HepG2 (cell line): ENCODE data around the gene LRRC51. TPM values are rescaled to one million over a fixed set of nuclear protein-coding genes. Genes with fewer than 3 reads are reported as not detected.

Source experiments
- ATAC-seq: fragments of 200-7000 bp; cut with Tn5 transposase; 3 replicates; pipeline ENCODE4 v1.9.1; 2020; ENCODE audit warnings: mild to moderate bottlenecking, moderate library complexity
- BruUV-seq: library from RNA; stranded (reverse); fragments of 400-500 nt; replicated peaks from 2 replicates; lab custom pipeline; 2021; lab: Mats Ljungman, UMichigan
- CTCF ChIA-PET: fragments of 300-600 bp; formaldehyde crosslinking; extraction: SDS; loops from one replicate; lab custom pipeline; 2021; ENCODE audit warnings: low total read pairs, inconsistent platforms, low intra/inter-chr PET ratio; lab: Yijun Ruan, JAX
- POLR2A ChIA-PET: fragments of 350-600 bp; sonication (Branson Sonifier 250); formaldehyde crosslinking; loops from one replicate; lab custom pipeline; 2020; ENCODE audit warnings: antibody characterized with exemption, inconsistent platforms; lab: Yijun Ruan, JAX
- DNase-seq: peaks from one replicate; pipeline ENCODE4 v3.0.0-alpha.2; 2015; ENCODE audit warnings: low spot score
- FAIRE-seq: peaks from 3 replicates; lab custom pipeline; 2011; peaks lifted over from hg19 to GRCh38; lab: Jason Lieb, UNC
- H2AFZ ChIP-seq: one replicate; pipeline ENCODE4 v1.6.1; 2011; ENCODE audit warnings: low read length, inconsistent platforms
- H3K27ac ChIP-seq: fragments of 300-600 bp; 3 replicates; pipeline ENCODE4 v1.8.0; 2011; ENCODE audit warnings: mixed run types, mild to moderate bottlenecking, mixed read lengths, low read length, inconsistent platforms; ENCODE audit not compliant: insufficient read depth; ENCODE audit errors: extremely low read length
- H3K27me3 ChIP-seq, 2 experiments: fragments of 200-600 bp in 1 of 2; 2 replicates in 1 of 2; 3 replicates in 1 of 2; pipeline versions ENCODE4 v1.6.0 to v1.8.0; 2011; ENCODE audit warnings: low read length in 2 of 2, mild to moderate bottlenecking in 2 of 2, moderate library complexity in 2 of 2, inconsistent platforms in 1 of 2; ENCODE audit not compliant: insufficient read depth in 2 of 2, control insufficient read depth in 1 of 2
- H3K36me3 ChIP-seq, 2 experiments: fragments of 200-600 bp in 1 of 2; replicated peaks in 1 of 2; 2 replicates in 1 of 2; 3 replicates in 1 of 2; pipeline versions ENCODE4 v1.5.1 to v1.8.0; 2011; ENCODE audit warnings: low read length in 2 of 2, inconsistent platforms in 1 of 2; ENCODE audit not compliant: insufficient read depth in 2 of 2, control insufficient read depth in 1 of 2
- H3K4me1 ChIP-seq: 2 replicates; pipeline ENCODE4 v1.5.1; 2012; ENCODE audit warnings: low read length, inconsistent platforms; ENCODE audit not compliant: insufficient read depth
- H3K4me2 ChIP-seq: 2 replicates; pipeline ENCODE4 v1.6.0; 2011; ENCODE audit warnings: low read depth, low read length, inconsistent platforms
- H3K4me3 ChIP-seq, 3 experiments: fragments of 200-600 bp in 1 of 3; sonication (generic), shearing (Covaris generic) in 1 of 3; replicated peaks in 1 of 3; 2 replicates each; pipeline ENCODE4 v1.5.1; 2011 to 2016; ENCODE audit warnings: low read length in 3 of 3, inconsistent platforms in 2 of 3, low read depth in 2 of 3, mild to moderate bottlenecking in 2 of 3, control low read depth in 1 of 3, mixed read lengths in 1 of 3; ENCODE audit not compliant: insufficient read depth in 1 of 3
- H3K79me2 ChIP-seq: one replicate; pipeline ENCODE4 v1.6.1; 2011; ENCODE audit warnings: low read length, inconsistent platforms; ENCODE audit not compliant: insufficient read depth
- H3K9ac ChIP-seq: 2 replicates; pipeline ENCODE4 v1.6.0; 2011; ENCODE audit warnings: mild to moderate bottlenecking, low read depth, low read length, inconsistent platforms; ENCODE audit not compliant: insufficient read depth
- H3K9me3 ChIP-seq: 2 replicates; pipeline ENCODE4 v1.5.1; 2012; ENCODE audit warnings: mild to moderate bottlenecking, low read length
- H4K20me1 ChIP-seq: 2 replicates; pipeline ENCODE4 v1.6.0; 2011; ENCODE audit warnings: inconsistent platforms, mild to moderate bottlenecking, low read length, moderate library complexity; ENCODE audit not compliant: insufficient read depth
- ARNTL ChIP-seq: sonication (generic); formaldehyde crosslinking; IDR thresholded peaks from 2 replicates; pipeline ENCODE4 v1.4.0; 2020; ENCODE audit warnings: mild to moderate bottlenecking, missing genetic modification reagents
- BRD4 ChIP-seq: sonication (generic); formaldehyde crosslinking; IDR thresholded peaks from 2 replicates; pipeline ENCODE4 v1.4.0; 2020; ENCODE audit warnings: missing genetic modification reagents
- FOSL2 ChIP-seq: sonication (generic); formaldehyde crosslinking; IDR thresholded peaks from 2 replicates; pipeline ENCODE4 v1.4.0; 2020; ENCODE audit warnings: missing genetic modification reagents
- TIGD3 ChIP-seq: sonication (generic); formaldehyde crosslinking; IDR thresholded peaks from 2 replicates; pipeline ENCODE4 v1.5.1; 2020; ENCODE audit warnings: mild to moderate bottlenecking, missing genetic modification reagents, borderline replicate concordance
- ZNF792 ChIP-seq: IDR thresholded peaks from 2 replicates; pipeline ENCODE4 v1.6.1; 2016
- ZSCAN12 ChIP-seq: sonication (generic); formaldehyde crosslinking; IDR thresholded peaks from 2 replicates; pipeline ENCODE4 v1.9.0; 2021; ENCODE audit warnings: mild to moderate bottlenecking, missing genetic modification reagents
- WGBS: methylation state at CpG from one replicate; pipeline ENCODE4 v1.1.6; 2017; ENCODE audit warnings: low lambda C conversion rate; 5-methylcytosine and 5-hydroxymethylcytosine counted together
- in situ Hi-C: cut with HindIII; loops from 2 replicates; pipeline ENCODE4 v1.10.0; 2017; ENCODE audit warnings: low pct_unique_long_range_greater_than_20kb; ENCODE audit not compliant: extremely low pct_ligation_motif_present
- intact Hi-C: fragments of 100-400 bp; cut with micrococcal nuclease; formaldehyde crosslinking; loops from one replicate; pipeline ENCODE4 v1.10.0; 2022; ENCODE audit not compliant: unreplicated experiment
- polyA plus RNA-seq, 8 experiments: library from polyadenylated mRNA; depleted of rRNA in 3 of 8; stranded (reverse) in 7 of 8; unstranded in 1 of 8; fragments of >200 nt; fragmentation: Illumina TruSeq in 4 of 8; extraction: Trizol in 4 of 8; gene quantifications; 2 replicates each; pipeline versions ENCODE4 v1.2.1 to v1.2.3, GENCODE V29; 2011 to 2016; ENCODE audit warnings: low read depth in 4 of 8, missing spikeins in 1 of 8, mixed read lengths in 1 of 8; ENCODE audit not compliant: insufficient read depth in 1 of 8
- total RNA-seq, 5 experiments: library from RNA; depleted of rRNA; stranded (reverse); fragments of >200 nt; fragmentation: Illumina TruSeq; extraction: Trizol; gene quantifications; 2 replicates each; pipeline ENCODE4 v1.2.3, GENCODE V29; 2016; ENCODE audit warnings: low read depth in 1 of 5
- TF ChIP-seq, protein P1 (sequence below): sonication (generic); formaldehyde crosslinking; IDR thresholded peaks from 2 replicates; pipeline ENCODE4 v1.4.0; 2020; ENCODE audit warnings: mild to moderate bottlenecking, missing genetic modification reagents
- TF ChIP-seq, protein P2 (sequence below): sonication (generic); formaldehyde crosslinking; IDR thresholded peaks from 2 replicates; pipeline ENCODE4 v1.5.1; 2020; ENCODE audit warnings: mild to moderate bottlenecking, missing genetic modification reagents, borderline replicate concordance
- TF ChIP-seq, protein P3 (sequence below): sonication (generic); formaldehyde crosslinking; IDR thresholded peaks from 2 replicates; pipeline ENCODE4 v1.4.0; 2020; ENCODE audit warnings: missing genetic modification reagents, borderline replicate concordance

LRRC51 gene
- total and polyA plus RNA-seq, 2 of the 13 experiments (the other 11 are each of a cell fraction or from before 2014, with no cell fraction given), result 5.3 to 6.0 TPM

GRCh38 chr11:72069787-72070251, 10.8 kb upstream of the LRRC51 start:
- no peaks in the 10 kb centered on the region for H4K20me1 ChIP-seq
- peaks cover 0 to 24% of the 10 kb centered on the region in 2 experiments; a peak in 3 of 5 replicates for H3K36me3 ChIP-seq
- ATAC-seq (peak; percentile 82), DNase-seq (peak; percentile 33), FAIRE-seq (no peak)
- H3K9ac ChIP-seq, result 0 out of 2 replicates have a peak overlapping the region, but pooled peaks have one; percentile 1
- in situ Hi-C loops (no loop called here), intact Hi-C loops (no loop called here)
- H2AFZ ChIP-seq, result no peak overlapping the region
- H3K4me1 ChIP-seq, result peaks cover 26% of the 10 kb centered on the region
- TF ChIP-seq FOSL2 (CRISPR knock-in tag), result peak; percentile 67
- no peak for TF ChIP-seq ZNF792
- TF ChIP-seq, protein P1, sequence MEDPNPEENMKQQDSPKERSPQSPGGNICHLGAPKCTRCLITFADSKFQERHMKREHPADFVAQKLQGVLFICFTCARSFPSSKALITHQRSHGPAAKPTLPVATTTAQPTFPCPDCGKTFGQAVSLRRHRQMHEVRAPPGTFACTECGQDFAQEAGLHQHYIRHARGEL (CRISPR knock-in tag), result no peak
- TF ChIP-seq ZSCAN12 (CRISPR knock-in tag), result no peak
- H3K27me3 ChIP-seq, result no peaks in the 10 kb centered on the region
- no peaks in the 10 kb centered on the region for H3K9me3 ChIP-seq
- no peak overlapping the region for H3K4me3 ChIP-seq
- CTCF ChIA-PET, result no interaction called here
- H3K27ac ChIP-seq, result no peak overlapping the region
- POLR2A ChIA-PET, result interaction anchor here (1.2 kb wide), 1 partner anchor 30 kb away, joined by 7 read pairs; no protein-coding TSS in a partner anchor
- no CpG with 5 or more reads among the region's 2 CpGs for WGBS
- no peak overlapping the region for H3K4me2 ChIP-seq
- H3K79me2 ChIP-seq, result peaks cover 66% of the 10 kb centered on the region
- no TSS peak for BruUV-seq

- H2AFZ ChIP-seq, result no peak overlapping the region
- 96% methylated on average over 7 of the region's 7 CpGs for WGBS
- no peak overlapping the region for H3K4me2 ChIP-seq
- peaks cover 0 to 27% of the 10 kb centered on the region in 2 experiments; a peak in 3 of 5 replicates for H3K36me3 ChIP-seq
- no peak overlapping the region for H3K9ac ChIP-seq
- no peak for FAIRE-seq
- BruUV-seq, result no TSS peak
- in situ Hi-C loops (no loop called here), intact Hi-C loops (no loop called here)
- H3K4me3 ChIP-seq, result no peak overlapping the region
- H3K27ac ChIP-seq, result no peak overlapping the region
- H3K4me1 ChIP-seq, result peaks cover 26% of the 10 kb centered on the region
- ChIA-PET CTCF (no interaction called here), POLR2A (interaction anchor here (1.2 kb wide), 1 partner anchor 31 kb away, joined by 7 read pairs; no protein-coding TSS in a partner anchor)
- H3K27me3 ChIP-seq, result no peaks in the 10 kb centered on the region
- H3K9me3 ChIP-seq, result no peaks in the 10 kb centered on the region
- no peak for ATAC-seq
- H3K79me2 ChIP-seq, result peaks cover 73% of the 10 kb centered on the region
- no peaks in the 10 kb centered on the region for H4K20me1 ChIP-seq
- no peak for DNase-seq
- TF ChIP-seq, protein P2, sequence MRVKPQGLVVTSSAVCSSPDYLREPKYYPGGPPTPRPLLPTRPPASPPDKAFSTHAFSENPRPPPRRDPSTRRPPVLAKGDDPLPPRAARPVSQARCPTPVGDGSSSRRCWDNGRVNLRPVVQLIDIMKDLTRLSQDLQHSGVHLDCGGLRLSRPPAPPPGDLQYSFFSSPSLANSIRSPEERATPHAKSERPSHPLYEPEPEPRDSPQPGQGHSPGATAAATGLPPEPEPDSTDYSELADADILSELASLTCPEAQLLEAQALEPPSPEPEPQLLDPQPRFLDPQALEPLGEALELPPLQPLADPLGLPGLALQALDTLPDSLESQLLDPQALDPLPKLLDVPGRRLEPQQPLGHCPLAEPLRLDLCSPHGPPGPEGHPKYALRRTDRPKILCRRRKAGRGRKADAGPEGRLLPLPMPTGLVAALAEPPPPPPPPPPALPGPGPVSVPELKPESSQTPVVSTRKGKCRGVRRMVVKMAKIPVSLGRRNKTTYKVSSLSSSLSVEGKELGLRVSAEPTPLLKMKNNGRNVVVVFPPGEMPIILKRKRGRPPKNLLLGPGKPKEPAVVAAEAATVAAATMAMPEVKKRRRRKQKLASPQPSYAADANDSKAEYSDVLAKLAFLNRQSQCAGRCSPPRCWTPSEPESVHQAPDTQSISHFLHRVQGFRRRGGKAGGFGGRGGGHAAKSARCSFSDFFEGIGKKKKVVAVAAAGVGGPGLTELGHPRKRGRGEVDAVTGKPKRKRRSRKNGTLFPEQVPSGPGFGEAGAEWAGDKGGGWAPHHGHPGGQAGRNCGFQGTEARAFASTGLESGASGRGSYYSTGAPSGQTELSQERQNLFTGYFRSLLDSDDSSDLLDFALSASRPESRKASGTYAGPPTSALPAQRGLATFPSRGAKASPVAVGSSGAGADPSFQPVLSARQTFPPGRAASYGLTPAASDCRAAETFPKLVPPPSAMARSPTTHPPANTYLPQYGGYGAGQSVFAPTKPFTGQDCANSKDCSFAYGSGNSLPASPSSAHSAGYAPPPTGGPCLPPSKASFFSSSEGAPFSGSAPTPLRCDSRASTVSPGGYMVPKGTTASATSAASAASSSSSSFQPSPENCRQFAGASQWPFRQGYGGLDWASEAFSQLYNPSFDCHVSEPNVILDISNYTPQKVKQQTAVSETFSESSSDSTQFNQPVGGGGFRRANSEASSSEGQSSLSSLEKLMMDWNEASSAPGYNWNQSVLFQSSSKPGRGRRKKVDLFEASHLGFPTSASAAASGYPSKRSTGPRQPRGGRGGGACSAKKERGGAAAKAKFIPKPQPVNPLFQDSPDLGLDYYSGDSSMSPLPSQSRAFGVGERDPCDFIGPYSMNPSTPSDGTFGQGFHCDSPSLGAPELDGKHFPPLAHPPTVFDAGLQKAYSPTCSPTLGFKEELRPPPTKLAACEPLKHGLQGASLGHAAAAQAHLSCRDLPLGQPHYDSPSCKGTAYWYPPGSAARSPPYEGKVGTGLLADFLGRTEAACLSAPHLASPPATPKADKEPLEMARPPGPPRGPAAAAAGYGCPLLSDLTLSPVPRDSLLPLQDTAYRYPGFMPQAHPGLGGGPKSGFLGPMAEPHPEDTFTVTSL (CRISPR knock-in tag), result no peak
- no peak for TF ChIP-seq BRD4 (CRISPR knock-in tag)
- TF ChIP-seq, protein P3, sequence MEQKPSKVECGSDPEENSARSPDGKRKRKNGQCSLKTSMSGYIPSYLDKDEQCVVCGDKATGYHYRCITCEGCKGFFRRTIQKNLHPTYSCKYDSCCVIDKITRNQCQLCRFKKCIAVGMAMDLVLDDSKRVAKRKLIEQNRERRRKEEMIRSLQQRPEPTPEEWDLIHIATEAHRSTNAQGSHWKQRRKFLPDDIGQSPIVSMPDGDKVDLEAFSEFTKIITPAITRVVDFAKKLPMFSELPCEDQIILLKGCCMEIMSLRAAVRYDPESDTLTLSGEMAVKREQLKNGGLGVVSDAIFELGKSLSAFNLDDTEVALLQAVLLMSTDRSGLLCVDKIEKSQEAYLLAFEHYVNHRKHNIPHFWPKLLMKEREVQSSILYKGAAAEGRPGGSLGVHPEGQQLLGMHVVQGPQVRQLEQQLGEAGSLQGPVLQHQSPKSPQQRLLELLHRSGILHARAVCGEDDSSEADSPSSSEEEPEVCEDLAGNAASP (CRISPR knock-in tag), result no peak
- no peak for TF ChIP-seq ARNTL (CRISPR knock-in tag)
- no peak for TF ChIP-seq TIGD3 (CRISPR knock-in tag)
These were observed 10.2 kb upstream of the LRRC51 start for GRCh38 chr11:72070491-72070890.
